ENCODE results near the gene TLDC2. TPM values are rescaled to one million over a fixed set of nuclear protein-coding genes. Genes with fewer than 3 reads are reported as not detected.
"Not testable (repeated sequence)": the region's sequence is repeated elsewhere in the genome, so short reads cannot be mapped to it uniquely, and the experiment has no call there.

TLDC2 gene
- total RNA-seq, 2 donors from 2014 or later = 0.18 to 0.24 TPM

DNA sequence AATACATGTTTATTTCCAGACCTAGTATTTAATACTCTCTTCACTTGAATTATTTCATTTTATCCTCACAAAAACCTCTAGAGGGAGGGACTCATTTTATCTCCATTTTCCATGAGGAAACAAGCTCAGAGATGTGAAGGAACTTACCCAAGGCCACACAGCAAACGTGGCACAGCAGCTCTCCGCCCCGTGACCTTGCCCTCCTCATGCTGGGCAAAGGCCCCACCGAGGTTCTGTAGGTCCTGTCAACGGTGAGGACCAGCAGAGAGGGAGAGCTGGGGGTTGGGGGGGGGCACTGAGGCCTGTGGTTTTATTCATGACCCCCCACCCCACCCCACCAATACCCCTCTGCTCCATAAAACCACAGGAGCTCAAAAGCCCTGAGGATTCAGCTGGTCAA is 40.9 kb upstream of the TLDC2 start:
- H3K9me3 ChIP-seq (ENCODE audit: control insufficient read depth, low read length) = no peaks in the 10 kb centered on the region

DNA sequence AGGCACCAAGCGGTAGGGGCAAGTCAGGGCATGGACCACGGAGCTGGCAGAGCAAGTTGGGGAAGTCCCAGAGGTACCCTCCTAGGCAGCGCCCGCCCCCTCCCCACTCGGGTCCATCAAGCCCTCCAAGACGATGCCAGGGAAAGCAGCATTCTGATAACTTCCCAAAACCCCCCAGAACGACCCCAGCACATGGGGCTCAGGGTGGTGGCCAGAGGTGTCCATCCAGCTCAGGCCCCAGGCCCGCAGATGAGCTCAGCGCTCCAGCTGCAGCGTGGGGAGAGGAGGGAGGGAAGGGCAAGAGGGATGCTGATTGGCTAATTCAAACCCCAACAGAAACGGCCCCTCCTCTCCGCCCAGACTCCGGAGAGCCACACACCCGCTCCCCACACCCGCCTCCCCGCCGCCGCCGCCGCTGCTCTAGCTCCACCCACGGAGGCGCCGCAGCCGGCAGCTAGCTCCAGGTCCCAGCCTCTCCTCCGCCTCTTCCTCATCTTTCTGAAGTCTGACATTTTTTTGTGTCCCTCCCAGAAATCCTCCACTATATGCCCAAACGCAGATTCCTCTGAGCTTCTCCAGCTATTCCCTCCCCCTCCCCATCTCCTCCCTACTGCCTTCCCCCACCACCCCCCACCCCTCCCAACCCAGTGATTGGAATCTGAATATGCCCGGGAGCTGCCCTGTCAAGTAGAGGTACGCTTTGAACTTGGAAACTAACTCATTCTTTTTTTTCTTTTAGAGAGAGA is 40.3 kb upstream of the TLDC2 start:
- peak overlapping the region; percentile 38 for H3K4me3 Mint-ChIP-seq
- no peaks in the 10 kb centered on the region for H3K27me3 Mint-ChIP-seq (ENCODE audit: insufficient read depth)
- no peak overlapping the region for H3K4me3 ChIP-seq (ENCODE audit: low read length)
- H3K27ac ChIP-seq (ENCODE audit: low read depth, low read length) = no peak overlapping the region
- no peaks in the 10 kb centered on the region for H3K9me3 ChIP-seq (ENCODE audit: control insufficient read depth, low read length)
- no peaks in the 10 kb centered on the region for H3K27me3 ChIP-seq (ENCODE audit: control insufficient read depth, insufficient read depth, low read length, poor library complexity, severe bottlenecking)
- no peaks in the 10 kb centered on the region for H3K9me3 Mint-ChIP-seq
- H3K9ac ChIP-seq (ENCODE audit: extremely low read depth, low read length, poor library complexity, severe bottlenecking) = no peak overlapping the region
- 25 to 26% methylated on average over 5 to 28 of the region's 28 CpGs for WGBS, 2 experiments (ENCODE audit: insufficient coverage in 1 of 2, insufficient read length in 1 of 2)
- H3K36me3 Mint-ChIP-seq (ENCODE audit: low read depth) = peaks cover 28% of the 10 kb centered on the region
- peak; percentile 97 for DNase-seq
- H3K4me1 Mint-ChIP-seq = peaks cover 4% of the 10 kb centered on the region
- peaks cover 15% of the 10 kb centered on the region for H3K36me3 ChIP-seq (ENCODE audit: control insufficient read depth, insufficient read depth, low read length)
- peaks cover 3% of the 10 kb centered on the region for H3K4me1 ChIP-seq (ENCODE audit: control insufficient read depth, insufficient read depth, low read length)
- TF ChIP-seq, protein P1, sequence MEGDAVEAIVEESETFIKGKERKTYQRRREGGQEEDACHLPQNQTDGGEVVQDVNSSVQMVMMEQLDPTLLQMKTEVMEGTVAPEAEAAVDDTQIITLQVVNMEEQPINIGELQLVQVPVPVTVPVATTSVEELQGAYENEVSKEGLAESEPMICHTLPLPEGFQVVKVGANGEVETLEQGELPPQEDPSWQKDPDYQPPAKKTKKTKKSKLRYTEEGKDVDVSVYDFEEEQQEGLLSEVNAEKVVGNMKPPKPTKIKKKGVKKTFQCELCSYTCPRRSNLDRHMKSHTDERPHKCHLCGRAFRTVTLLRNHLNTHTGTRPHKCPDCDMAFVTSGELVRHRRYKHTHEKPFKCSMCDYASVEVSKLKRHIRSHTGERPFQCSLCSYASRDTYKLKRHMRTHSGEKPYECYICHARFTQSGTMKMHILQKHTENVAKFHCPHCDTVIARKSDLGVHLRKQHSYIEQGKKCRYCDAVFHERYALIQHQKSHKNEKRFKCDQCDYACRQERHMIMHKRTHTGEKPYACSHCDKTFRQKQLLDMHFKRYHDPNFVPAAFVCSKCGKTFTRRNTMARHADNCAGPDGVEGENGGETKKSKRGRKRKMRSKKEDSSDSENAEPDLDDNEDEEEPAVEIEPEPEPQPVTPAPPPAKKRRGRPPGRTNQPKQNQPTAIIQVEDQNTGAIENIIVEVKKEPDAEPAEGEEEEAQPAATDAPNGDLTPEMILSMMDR (conservative IDR thresholded peaks at IDR 0.05) = no peak
- H3K27ac Mint-ChIP-seq = peak overlapping the region; percentile 82

More for the DNA sequence above, 40.9 kb upstream of the TLDC2 start:
- Mint-ChIP-seq H3K4me3 (no peak overlapping the region), H3K4me1 (peaks cover 4% of the 10 kb centered on the region), H3K36me3 (ENCODE audit: low read depth) (peaks cover 32% of the 10 kb centered on the region), H3K27me3 (ENCODE audit: insufficient read depth) (no peaks in the 10 kb centered on the region), H3K27ac (peak overlapping the region; percentile 48), H3K9me3 (no peaks in the 10 kb centered on the region)
- peaks cover 15% of the 10 kb centered on the region for H3K36me3 ChIP-seq (ENCODE audit: control insufficient read depth, insufficient read depth, low read length)
- peaks cover 3% of the 10 kb centered on the region for H3K4me1 ChIP-seq (ENCODE audit: control insufficient read depth, insufficient read depth, low read length)
- no peak overlapping the region for H3K9ac ChIP-seq (ENCODE audit: extremely low read depth, low read length, poor library complexity, severe bottlenecking)
- 80 to 87% methylated on average over 3 to 5 of the region's 5 CpGs for WGBS, 2 experiments (ENCODE audit: insufficient coverage in 1 of 2, insufficient read length in 1 of 2)
- no peaks in the 10 kb centered on the region for H3K27me3 ChIP-seq (ENCODE audit: control insufficient read depth, insufficient read depth, low read length, poor library complexity, severe bottlenecking)
- TF ChIP-seq, protein P1 (conservative IDR thresholded peaks at IDR 0.05) = no peak
- no peak overlapping the region for H3K4me3 ChIP-seq (ENCODE audit: low read length)
- no peak for DNase-seq
- no peak overlapping the region for H3K27ac ChIP-seq (ENCODE audit: low read depth, low read length)

DNA sequence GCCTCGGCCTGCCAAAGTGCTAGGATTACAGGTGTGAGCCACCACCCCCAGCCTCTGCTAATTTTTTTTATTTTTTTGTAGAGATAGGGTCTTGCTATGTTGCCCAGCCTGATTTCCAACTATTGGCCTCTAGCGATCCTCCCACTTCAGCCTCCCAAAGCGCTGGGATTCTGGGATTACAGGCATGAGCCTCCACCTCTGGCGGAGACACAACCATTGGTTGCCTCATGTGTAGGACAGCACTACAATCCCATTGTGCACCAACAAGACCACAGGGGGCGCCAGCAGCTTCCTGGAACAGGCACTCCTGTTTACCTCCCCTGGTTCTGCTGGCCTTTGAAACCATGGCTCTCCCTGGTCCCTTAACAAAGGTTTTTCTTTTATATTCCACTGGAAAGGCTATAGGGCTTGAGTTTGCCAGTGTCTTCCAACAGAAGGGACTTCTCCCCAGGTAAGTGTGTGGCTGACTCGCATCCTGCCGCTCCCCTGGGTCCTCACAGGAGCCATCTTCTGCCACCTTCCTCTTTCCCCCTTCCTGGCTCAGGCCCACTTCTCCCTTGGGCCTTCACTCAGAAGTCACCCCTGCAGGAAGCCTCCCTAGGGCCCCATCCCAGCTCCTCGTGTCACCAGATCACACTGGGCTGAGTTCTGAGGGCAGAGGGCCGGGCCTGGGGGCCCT is 39.2 kb upstream of the TLDC2 start:
- H3K9me3 ChIP-seq (ENCODE audit: control insufficient read depth, low read length) = no peaks in the 10 kb centered on the region
- H3K4me3 Mint-ChIP-seq = no peak overlapping the region
- H3K4me1 Mint-ChIP-seq = peaks cover 4% of the 10 kb centered on the region
- 88 to 92% methylated on average over 4 to 9 of the region's 9 CpGs for WGBS, 2 experiments (ENCODE audit: insufficient coverage in 1 of 2, insufficient read length in 1 of 2)
- H3K27me3 ChIP-seq (ENCODE audit: control insufficient read depth, insufficient read depth, low read length, poor library complexity, severe bottlenecking) = no peaks in the 10 kb centered on the region
- no peak overlapping the region for H3K4me3 ChIP-seq (ENCODE audit: low read length)
- peak; percentile 95 for DNase-seq
- no peak overlapping the region for H3K9ac ChIP-seq (ENCODE audit: extremely low read depth, low read length, poor library complexity, severe bottlenecking)
- H3K27ac ChIP-seq (ENCODE audit: low read depth, low read length) = peak overlapping the region; percentile 32
- H3K27ac Mint-ChIP-seq = peak overlapping the region; percentile 88
- peaks cover 31% of the 10 kb centered on the region for H3K36me3 Mint-ChIP-seq (ENCODE audit: low read depth)
- H3K9me3 Mint-ChIP-seq = no peaks in the 10 kb centered on the region
- no peaks in the 10 kb centered on the region for H3K27me3 Mint-ChIP-seq (ENCODE audit: insufficient read depth)
- peaks cover 12% of the 10 kb centered on the region for H3K36me3 ChIP-seq (ENCODE audit: control insufficient read depth, insufficient read depth, low read length)
- TF ChIP-seq, protein P1 (conservative IDR thresholded peaks at IDR 0.05) = peak; percentile 80
- H3K4me1 ChIP-seq (ENCODE audit: control insufficient read depth, insufficient read depth, low read length) = peaks cover 3% of the 10 kb centered on the region

DNA sequence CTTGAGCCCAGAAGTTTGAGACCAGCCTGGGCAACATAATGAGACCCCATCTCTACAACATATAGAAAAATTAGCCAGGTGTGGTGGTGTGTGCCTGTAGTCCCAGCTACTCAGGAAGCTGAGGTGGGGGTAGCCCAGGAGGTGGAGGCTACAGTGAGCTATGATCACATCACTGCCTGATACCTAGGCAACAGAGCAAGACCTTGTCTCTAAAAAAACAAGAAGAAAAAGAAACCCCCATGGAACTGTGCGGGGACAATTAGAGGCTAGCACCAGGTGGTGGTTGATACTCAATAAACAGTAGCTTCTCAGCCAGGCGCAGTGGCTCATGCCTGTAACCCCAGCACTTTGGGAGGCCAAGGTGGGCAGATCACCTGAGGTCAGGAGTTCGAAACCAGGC is 37.6 kb upstream of the TLDC2 start:
- not testable (repeated sequence) for H3K27me3 ChIP-seq (ENCODE audit: control insufficient read depth, insufficient read depth, low read length, poor library complexity, severe bottlenecking); H3K4me3 ChIP-seq (ENCODE audit: low read length); H3K27ac Mint-ChIP-seq; DNase-seq; H3K4me1 ChIP-seq (ENCODE audit: control insufficient read depth, insufficient read depth, low read length); H3K4me1 Mint-ChIP-seq; H3K9me3 Mint-ChIP-seq; H3K27ac ChIP-seq (ENCODE audit: low read depth, low read length); H3K27me3 Mint-ChIP-seq (ENCODE audit: insufficient read depth); H3K9me3 ChIP-seq (ENCODE audit: control insufficient read depth, low read length); H3K9ac ChIP-seq (ENCODE audit: extremely low read depth, low read length, poor library complexity, severe bottlenecking); H3K4me3 Mint-ChIP-seq
- 95 to 98% methylated on average over 3 of the region's 3 CpGs for WGBS, 2 experiments (ENCODE audit: insufficient coverage in 1 of 2, insufficient read length in 1 of 2)
- peaks cover 24% of the 10 kb centered on the region for H3K36me3 Mint-ChIP-seq (ENCODE audit: low read depth)
- H3K36me3 ChIP-seq (ENCODE audit: control insufficient read depth, insufficient read depth, low read length) = peaks cover 11% of the 10 kb centered on the region
